Left ventricle myocardium superior (tissue), 1 donor: ENCODE data around the gene F2R. TPM values are rescaled to one million over a fixed set of nuclear protein-coding genes. Genes with fewer than 3 reads are reported as not detected.
"Not testable (repeated sequence)": the region's sequence is repeated elsewhere in the genome, so short reads cannot be mapped to it uniquely, and the experiment has no call there.

Experiments used
- ATAC-seq: fragments of 200-7000 bp; cut with Tn5 transposase; one replicate; pipeline ENCODE4 v1.9.1; 2020; ENCODE audit warnings: mild to moderate bottlenecking, moderate library complexity
- DNase-seq: peaks from one replicate; pipeline ENCODE4 v3.0.0-alpha.2; 2020
- intact Hi-C: fragments of 100-400 bp; cut with micrococcal nuclease; formaldehyde crosslinking; loops from one replicate; pipeline ENCODE4 v1.11.0; 2022
- total RNA-seq: library from RNA; stranded (reverse); fragmentation: NEBNext Ultra II Directional; extraction: Animal tissue kit (Norgen Biotek cat#: 25700); gene quantifications from one replicate; pipeline ENCODE4 v1.2.1, GENCODE V29; 2021
- donor health status: DM: no; HTN: yes; CAD: no; lungs with severe emphysema.

F2R gene
- total RNA-seq, 1 donor from 2014 or later, result 7.2 TPM

- no peak for ATAC-seq
- intact Hi-C loops, result no loop called here
- no peak for DNase-seq
Observed at GRCh38 chr5:76744632-76745031, 28.7 kb downstream of the F2R start.

GRCh38 chr5:76745670-76746069 lies 29.7 kb downstream of the F2R start:
- intact Hi-C loops, result no loop called here
- ATAC-seq (no peak), DNase-seq (no peak)

GRCh38 chr5:76746677-76747076 lies 30.8 kb downstream of the F2R start:
- no peak for ATAC-seq
- intact Hi-C loops, result no loop called here
- DNase-seq, result no peak

- no peak for DNase-seq
- intact Hi-C loops, result no loop called here
- no peak for ATAC-seq
Observed at GRCh38 chr5:76747706-76748105, 31.8 kb downstream of the F2R start.

- intact Hi-C loops, result no loop called here
- DNase-seq (no peak), ATAC-seq (no peak)
Observed at GRCh38 chr5:76751291-76751690, 35.4 kb downstream of the F2R start.

GRCh38 chr5:76754668-76755078 lies 38.7 kb downstream of the F2R start:
- ATAC-seq, result no peak
- intact Hi-C loops, result no loop called here
- DNase-seq, result no peak

GRCh38 chr5:76755779-76756637 lies 40.1 kb downstream of the F2R start:
- intact Hi-C loops, result no loop called here
- ATAC-seq (no peak), DNase-seq (no peak)

GRCh38 chr5:76757049-76757448 lies 41.1 kb downstream of the F2R start:
- intact Hi-C loops, result no loop called here
- DNase-seq, result no peak
- ATAC-seq, result no peak

- intact Hi-C loops, DNase-seq, ATAC-seq: not testable (repeated sequence)
Observed at GRCh38 chr5:76761118-76761517, 45.2 kb downstream of the F2R start.

- DNase-seq (no peak), ATAC-seq (no peak)
- intact Hi-C loops, result no loop called here
Observed at GRCh38 chr5:76762484-76762883, 46.6 kb downstream of the F2R start.

- ATAC-seq (no peak), DNase-seq (no peak)
- intact Hi-C loops, result no loop called here
Observed at GRCh38 chr5:76763136-76763535, 47.2 kb downstream of the F2R start.

GRCh38 chr5:76764374-76764773 lies 48.4 kb downstream of the F2R start:
- DNase-seq (no peak), ATAC-seq (no peak)
- intact Hi-C loops, result no loop called here

GRCh38 chr5:76765249-76765648 lies 49.3 kb downstream of the F2R start:
- DNase-seq, result no peak
- intact Hi-C loops, result no loop called here

GRCh38 chr5:76766746-76767145 lies 50.8 kb downstream of the F2R start:
- no peak for DNase-seq
- ATAC-seq, result no peak
- intact Hi-C loops, result no loop called here

More at GRCh38 chr5:76765249-76765648, 49.3 kb downstream of the F2R start:
- ATAC-seq, result no peak

GRCh38 chr5:76771041-76771440 lies 55.1 kb downstream of the F2R start:
- DNase-seq, ATAC-seq: not testable (repeated sequence)
- intact Hi-C loops, result loop anchor here (5.0 kb wide), 1 partner anchor 169 kb away; no protein-coding TSS in a partner anchor

GRCh38 chr5:76771705-76772405 lies 55.9 kb downstream of the F2R start:
- intact Hi-C loops, result loop anchor here (5.0 kb wide), 1 partner anchor 170 kb away; no protein-coding TSS in a partner anchor
- no peak for DNase-seq
- no peak for ATAC-seq

- ATAC-seq (no peak), DNase-seq (no peak)
- intact Hi-C loops, result no loop called here
Observed at GRCh38 chr5:76775921-76776320, 60.0 kb downstream of the F2R start.

- DNase-seq, result no peak
- intact Hi-C loops, result no loop called here
Observed at GRCh38 chr5:76776391-76776790, 60.5 kb downstream of the F2R start.

GRCh38 chr5:76780616-76781015 lies 64.7 kb downstream of the F2R start:
- intact Hi-C loops, DNase-seq, ATAC-seq: not testable (repeated sequence)

More at GRCh38 chr5:76776391-76776790, 60.5 kb downstream of the F2R start:
- no peak for ATAC-seq

- intact Hi-C loops, result no loop called here
- no peak for DNase-seq
Observed at GRCh38 chr5:76781775-76782174, 65.8 kb downstream of the F2R start.

More at GRCh38 chr5:76781775-76782174, 65.8 kb downstream of the F2R start:
- ATAC-seq, result no peak
